Measurements from ENCODE around the gene ARPC5. TPM values are rescaled to one million over a fixed set of nuclear protein-coding genes. Genes with fewer than 3 reads are reported as not detected.

Gene ARPC5
- total and polyA plus RNA-seq, 2 of the 8 experiments (the other 6 are each of a cell fraction or from before 2014, with no cell fraction given): 24.0 to 60.8 TPM

- ChIA-PET CTCF (ENCODE audit: partially characterized antibody) (interaction anchor here (0.7 to 6.2 kb wide), 6 partner anchors 19 to 263 kb away, joined by 3 to 87 read pairs (median 11); no protein-coding TSS in a partner anchor), POLR2A (ENCODE audit: partially characterized antibody) (no interaction called here)
- H2BK5ac ChIP-seq (ENCODE audit: low read depth, low read length): no peak within 1 kb of the TSS
- H4K8ac ChIP-seq (ENCODE audit: extremely low read depth, insufficient read depth, low read length): no peak within 1 kb of the TSS
- H3K27me3 ChIP-seq (replicated peaks in 1 of 4; ENCODE audit: control insufficient read depth in 3 of 4, extremely low read depth in 1 of 4, insufficient read depth in 3 of 4, low read length in 3 of 4): no peaks in the 10 kb centered on the region
- H3K56ac ChIP-seq (replicated peaks; ENCODE audit: insufficient read length, low read depth, low read length): no peak within 1 kb of the TSS
- H3K14ac ChIP-seq (ENCODE audit: insufficient read length): no peak within 1 kb of the TSS
- H2BK12ac ChIP-seq (ENCODE audit: low read depth, low read length): no peak within 1 kb of the TSS
- no peak within 1 kb of the TSS for H3K18ac ChIP-seq (ENCODE audit: extremely low read depth, low read length)
- H2BK120ac ChIP-seq (replicated peaks; ENCODE audit: low read depth, low read length): no peak within 1 kb of the TSS
- FAIRE-seq (peak; percentile 72), DNase-seq (ENCODE audit: low read depth in 1 of 2, low spot score in 2 of 2) (no peak)
- no peaks in the 10 kb centered on the region for H3K4me1 ChIP-seq (replicated peaks in 1 of 4; ENCODE audit: control insufficient read depth in 3 of 4, insufficient read depth in 4 of 4, low read length in 3 of 4)
- no peak within 1 kb of the TSS for H2BK15ac ChIP-seq (ENCODE audit: low read length)
- H3K23ac ChIP-seq (ENCODE audit: insufficient read length): no peak within 1 kb of the TSS
- H3K27ac ChIP-seq (ENCODE audit: low read depth, low read length): no peak within 1 kb of the TSS
- no peaks in the 10 kb centered on the region for H3K79me1 ChIP-seq (ENCODE audit: low read depth, low read length)
- peaks cover 0 to 2% of the 10 kb centered on the region in 2 experiments; a peak in 1 of 4 replicates for H3K9me3 ChIP-seq (ENCODE audit: insufficient read depth in 2 of 2, low read depth in 1 of 2, low read length in 1 of 2)
- H2BK20ac ChIP-seq (ENCODE audit: low read length): no peak within 1 kb of the TSS
- H3K9ac ChIP-seq (replicated peaks in 1 of 4; ENCODE audit: extremely low read depth in 1 of 4, low read depth in 3 of 4, low read length in 3 of 4): no peak within 1 kb of the TSS
- no peaks in the 10 kb centered on the region for H3K23me2 ChIP-seq (ENCODE audit: low read depth, low read length)
- H3K4me2 ChIP-seq (ENCODE audit: insufficient read depth in 1 of 2, low read depth in 2 of 2, low read length in 2 of 2): no peak within 1 kb of the TSS
- H4K5ac ChIP-seq (ENCODE audit: insufficient read length, low read depth, low read length): no peak within 1 kb of the TSS
- no peak within 1 kb of the TSS for H2AFZ ChIP-seq (ENCODE audit: low read length)
- H4K20me1 ChIP-seq (replicated peaks in 1 of 2; ENCODE audit: control insufficient read depth in 1 of 2, insufficient read depth in 2 of 2, low read length in 2 of 2): no peaks in the 10 kb centered on the region
- WGBS, 2 experiments (ENCODE audit: extremely low coverage in 1 of 2, insufficient coverage in 1 of 2, insufficient read length in 1 of 2, insufficient replicate concordance in 2 of 2, low coverage in 1 of 2, low lambda C conversion rate in 2 of 2, missing lambda C conversion rate in 1 of 2): 78% methylated on average over 5 of the region's 5 CpGs; no CpG with 5 or more reads in 1 of the 2 experiments
- H3K4me3 ChIP-seq (ENCODE audit: extremely low read depth in 1 of 4, insufficient read depth in 2 of 4, low read depth in 3 of 4, low read length in 4 of 4): no peak within 1 kb of the TSS
- H3K79me2 ChIP-seq (ENCODE audit: control insufficient read depth in 1 of 2, insufficient read depth in 2 of 2, low read length in 2 of 2): no peaks in the 10 kb centered on the region
- H3K36me3 ChIP-seq (ENCODE audit: control insufficient read depth in 2 of 4, insufficient read depth in 4 of 4, low read length in 3 of 4): no peaks in the 10 kb centered on the region
- H2AK5ac ChIP-seq (ENCODE audit: low read depth, low read length): no peak within 1 kb of the TSS
- H3K4ac ChIP-seq (replicated peaks; ENCODE audit: insufficient read length, low read depth, low read length): no peak within 1 kb of the TSS
- no peak within 1 kb of the TSS for H4K91ac ChIP-seq (replicated peaks; ENCODE audit: insufficient read length, low read length)
- TF ChIP-seq ATF2 (IDR thresholded peaks at IDR 0.05; ENCODE audit: low read length) (no peak), SUZ12 (IDR thresholded peaks at IDR 0.05; ENCODE audit: low read length) (no peak), SIX5 (IDR thresholded peaks at IDR 0.05; ENCODE audit: low read depth, low read length) (no peak), TAF7 (optimal IDR thresholded peaks at IDR 0.05; ENCODE audit: borderline replicate concordance, low read depth, low read length) (no peak), ZNF274 (IDR thresholded peaks at IDR 0.05; ENCODE audit: borderline replicate concordance, extremely low read depth, low read length) (no peak), CHD2 (IDR thresholded peaks at IDR 0.05; ENCODE audit: low read length) (no peak), BACH1 (IDR thresholded peaks at IDR 0.05; ENCODE audit: low read length) (no peak), E2F6 (IDR thresholded peaks at IDR 0.05) (no peak), CTBP2 (IDR thresholded peaks at IDR 0.05; ENCODE audit: borderline replicate concordance, insufficient read depth, insufficient read length, low read length) (no peak), SP4 (IDR thresholded peaks at IDR 0.05; ENCODE audit: low read length) (no peak)
These were observed 17.2 kb upstream of the ARPC5 start, which contains the start of gene APOBEC4 for GRCh38 chr1:183652547-183653461. TSS of gene APOBEC4 (minus strand) at chr1:183653316. CDS start at chr1:183648781, 4,535 bp downstream.
